ENCODE results near the gene DNAH12.

DNA sequence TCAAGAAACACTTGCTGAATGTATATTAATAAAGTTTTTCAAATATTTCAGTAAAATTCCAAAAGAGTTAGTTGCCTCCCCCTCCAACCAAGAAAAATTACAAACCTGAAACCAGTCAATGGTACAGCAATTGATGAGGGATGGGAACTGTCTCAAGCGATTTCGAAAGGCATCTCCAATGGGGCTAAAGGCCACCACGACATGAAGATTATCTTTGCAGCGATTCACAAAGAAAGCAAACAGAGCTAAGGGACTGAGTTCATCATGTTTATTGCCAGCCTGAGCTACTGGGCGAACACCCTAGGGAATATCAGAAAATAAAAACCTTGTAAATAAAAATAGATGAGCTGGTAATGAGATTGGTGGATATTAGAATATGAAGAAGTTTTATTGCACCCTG lies 152.4 kb downstream of the DNAH12 start:
- TF ChIP-seq, protein P1, sequence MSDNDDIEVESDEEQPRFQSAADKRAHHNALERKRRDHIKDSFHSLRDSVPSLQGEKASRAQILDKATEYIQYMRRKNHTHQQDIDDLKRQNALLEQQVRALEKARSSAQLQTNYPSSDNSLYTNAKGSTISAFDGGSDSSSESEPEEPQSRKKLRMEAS (IDR thresholded peaks at IDR 0.05; ENCODE audit: low read depth, low read length) = no peak
- TF ChIP-seq, protein P2, sequence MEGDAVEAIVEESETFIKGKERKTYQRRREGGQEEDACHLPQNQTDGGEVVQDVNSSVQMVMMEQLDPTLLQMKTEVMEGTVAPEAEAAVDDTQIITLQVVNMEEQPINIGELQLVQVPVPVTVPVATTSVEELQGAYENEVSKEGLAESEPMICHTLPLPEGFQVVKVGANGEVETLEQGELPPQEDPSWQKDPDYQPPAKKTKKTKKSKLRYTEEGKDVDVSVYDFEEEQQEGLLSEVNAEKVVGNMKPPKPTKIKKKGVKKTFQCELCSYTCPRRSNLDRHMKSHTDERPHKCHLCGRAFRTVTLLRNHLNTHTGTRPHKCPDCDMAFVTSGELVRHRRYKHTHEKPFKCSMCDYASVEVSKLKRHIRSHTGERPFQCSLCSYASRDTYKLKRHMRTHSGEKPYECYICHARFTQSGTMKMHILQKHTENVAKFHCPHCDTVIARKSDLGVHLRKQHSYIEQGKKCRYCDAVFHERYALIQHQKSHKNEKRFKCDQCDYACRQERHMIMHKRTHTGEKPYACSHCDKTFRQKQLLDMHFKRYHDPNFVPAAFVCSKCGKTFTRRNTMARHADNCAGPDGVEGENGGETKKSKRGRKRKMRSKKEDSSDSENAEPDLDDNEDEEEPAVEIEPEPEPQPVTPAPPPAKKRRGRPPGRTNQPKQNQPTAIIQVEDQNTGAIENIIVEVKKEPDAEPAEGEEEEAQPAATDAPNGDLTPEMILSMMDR (IDR thresholded peaks at IDR 0.05; ENCODE audit: low read depth, low read length) = no peak
- TF ChIP-seq POLR2A (IDR thresholded peaks at IDR 0.05; ENCODE audit: extremely low read depth, insufficient read length) = no peak
- no peak for TF ChIP-seq MYC (IDR thresholded peaks at IDR 0.05; ENCODE audit: low read depth, low read length)
